ENCODE results near the gene APBB1IP.
"Not testable (repeated sequence)": the region's sequence is repeated elsewhere in the genome, so short reads cannot be mapped to it uniquely, and the experiment has no call there.

The APBB1IP gene

DNA sequence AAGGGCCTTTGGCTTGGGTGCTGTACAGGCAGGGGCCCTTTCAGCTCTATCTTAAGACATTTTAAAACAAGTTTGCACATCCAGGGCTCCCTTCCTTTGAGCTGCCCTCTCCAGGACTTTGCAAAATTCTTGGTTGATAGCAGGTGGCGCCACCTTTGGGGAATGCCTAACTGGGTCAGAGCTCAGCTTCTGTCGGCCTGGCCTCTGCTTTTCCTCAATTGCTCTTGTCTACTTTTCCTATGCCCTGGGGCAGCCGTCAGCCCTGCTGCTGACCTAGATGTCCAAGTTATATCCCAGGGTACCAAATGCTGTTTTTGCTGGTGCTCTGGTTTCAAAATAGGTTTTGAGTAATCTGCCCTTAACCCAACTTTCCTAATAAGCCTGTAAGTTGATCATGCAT lies 65.8 kb downstream of the APBB1IP start:
- no peak for DNase-seq (ENCODE audit: low spot score)
- ChIA-PET POLR2A (ENCODE audit: low non-redundant PET) (no interaction called here), CTCF (no interaction called here)
- TF ChIP-seq, protein P1, sequence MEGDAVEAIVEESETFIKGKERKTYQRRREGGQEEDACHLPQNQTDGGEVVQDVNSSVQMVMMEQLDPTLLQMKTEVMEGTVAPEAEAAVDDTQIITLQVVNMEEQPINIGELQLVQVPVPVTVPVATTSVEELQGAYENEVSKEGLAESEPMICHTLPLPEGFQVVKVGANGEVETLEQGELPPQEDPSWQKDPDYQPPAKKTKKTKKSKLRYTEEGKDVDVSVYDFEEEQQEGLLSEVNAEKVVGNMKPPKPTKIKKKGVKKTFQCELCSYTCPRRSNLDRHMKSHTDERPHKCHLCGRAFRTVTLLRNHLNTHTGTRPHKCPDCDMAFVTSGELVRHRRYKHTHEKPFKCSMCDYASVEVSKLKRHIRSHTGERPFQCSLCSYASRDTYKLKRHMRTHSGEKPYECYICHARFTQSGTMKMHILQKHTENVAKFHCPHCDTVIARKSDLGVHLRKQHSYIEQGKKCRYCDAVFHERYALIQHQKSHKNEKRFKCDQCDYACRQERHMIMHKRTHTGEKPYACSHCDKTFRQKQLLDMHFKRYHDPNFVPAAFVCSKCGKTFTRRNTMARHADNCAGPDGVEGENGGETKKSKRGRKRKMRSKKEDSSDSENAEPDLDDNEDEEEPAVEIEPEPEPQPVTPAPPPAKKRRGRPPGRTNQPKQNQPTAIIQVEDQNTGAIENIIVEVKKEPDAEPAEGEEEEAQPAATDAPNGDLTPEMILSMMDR (conservative IDR thresholded peaks at IDR 0.05; ENCODE audit: low read depth) = no peak
- no peak overlapping the region for H3K27ac ChIP-seq

DNA sequence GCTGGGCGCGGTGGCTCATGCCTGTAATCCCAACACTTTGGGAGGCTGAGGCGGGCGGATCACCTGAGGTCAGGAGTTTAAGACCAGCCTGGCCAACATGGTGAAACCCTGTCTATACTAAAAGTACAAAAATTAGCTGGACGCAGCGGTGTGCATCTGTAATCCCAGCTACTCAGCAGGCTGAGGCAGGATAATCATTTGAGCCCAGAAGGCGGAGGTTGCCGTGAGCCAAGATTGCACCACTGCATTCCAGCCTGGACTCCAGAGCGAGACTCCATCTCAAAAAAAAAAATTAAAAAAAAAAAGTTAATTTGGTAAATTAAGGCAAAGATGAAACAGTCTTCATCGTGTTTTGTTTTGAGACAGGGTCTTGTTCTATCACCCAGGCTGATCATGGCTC lies 66.3 kb downstream of the APBB1IP start:
- H3K27ac ChIP-seq; CTCF ChIA-PET; POLR2A ChIA-PET (ENCODE audit: low non-redundant PET); DNase-seq (ENCODE audit: low spot score): not testable (repeated sequence)

DNA sequence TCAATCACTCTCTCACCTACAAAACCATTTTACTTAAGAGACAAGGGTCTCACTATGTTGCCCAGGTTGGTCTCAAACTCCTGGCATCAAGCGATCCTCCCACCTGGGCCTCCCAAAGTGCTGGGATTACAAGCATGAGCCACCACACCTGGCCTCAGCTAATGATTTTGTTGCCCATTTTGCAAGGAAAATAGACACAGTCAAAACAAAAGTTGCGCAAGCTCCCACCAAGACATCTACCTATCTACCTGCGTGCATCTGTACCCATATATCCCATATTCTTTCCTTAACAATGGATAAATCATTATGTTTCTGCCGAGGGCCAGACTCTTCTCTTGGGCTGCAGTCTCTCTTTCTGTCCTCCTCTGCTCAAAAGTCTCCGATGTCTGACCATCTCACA lies 67.3 kb downstream of the APBB1IP start:
- TF ChIP-seq, protein P1 (conservative IDR thresholded peaks at IDR 0.05; ENCODE audit: low read depth) = no peak
- no peak overlapping the region for H3K27ac ChIP-seq
- ChIA-PET POLR2A (ENCODE audit: low non-redundant PET) (no interaction called here), CTCF (no interaction called here)
- no peak for DNase-seq (ENCODE audit: low spot score)

DNA sequence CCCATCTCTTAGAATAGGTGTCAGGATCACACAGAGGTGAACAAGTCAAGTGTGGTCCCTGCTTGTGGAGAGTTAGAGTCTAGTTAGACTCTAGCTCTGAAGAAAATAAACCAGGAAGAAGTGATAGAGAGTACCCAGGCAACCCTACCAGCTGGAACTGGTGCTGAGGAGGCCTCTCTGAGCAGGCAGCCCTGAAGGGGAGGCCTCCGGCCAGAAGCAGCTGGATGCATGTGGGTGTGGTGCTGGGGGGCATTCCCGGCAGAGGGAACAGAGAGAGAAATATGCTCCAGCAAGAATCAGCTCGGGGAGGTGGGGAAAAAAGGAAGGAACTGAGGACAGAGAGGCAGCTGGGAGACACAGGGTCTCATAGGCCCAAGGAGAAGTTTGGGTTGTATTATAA lies 68.6 kb downstream of the APBB1IP start:
- no peak overlapping the region for H3K27ac ChIP-seq
- TF ChIP-seq, protein P1 (conservative IDR thresholded peaks at IDR 0.05; ENCODE audit: low read depth) = no peak
- ChIA-PET CTCF (no interaction called here), POLR2A (ENCODE audit: low non-redundant PET) (no interaction called here)
- no peak for DNase-seq (ENCODE audit: low spot score)

DNA sequence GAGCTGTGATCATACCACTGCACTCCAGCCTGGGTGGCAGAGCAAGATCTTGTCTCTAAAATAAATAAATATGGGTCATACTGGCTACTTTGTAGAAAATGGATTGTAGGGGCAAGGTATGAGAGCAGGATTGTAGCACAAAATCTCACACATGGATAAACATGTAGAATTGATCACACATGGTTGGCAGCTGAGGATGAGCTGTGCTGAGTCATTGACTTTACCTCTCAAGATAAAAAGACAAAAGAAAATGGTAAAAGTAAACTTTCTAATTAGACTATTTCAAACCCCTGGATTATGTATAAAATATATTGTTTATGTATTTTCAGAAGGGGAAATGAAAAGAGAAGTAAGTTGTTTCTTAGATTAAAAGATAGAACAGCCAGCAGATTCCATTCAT lies 69.3 kb downstream of the APBB1IP start:
- POLR2A ChIA-PET (ENCODE audit: low non-redundant PET) = no interaction called here
- no peak for DNase-seq (ENCODE audit: low spot score)
- TF ChIP-seq, protein P1 (conservative IDR thresholded peaks at IDR 0.05; ENCODE audit: low read depth) = no peak
- no peak overlapping the region for H3K27ac ChIP-seq
- CTCF ChIA-PET = no interaction called here

DNA sequence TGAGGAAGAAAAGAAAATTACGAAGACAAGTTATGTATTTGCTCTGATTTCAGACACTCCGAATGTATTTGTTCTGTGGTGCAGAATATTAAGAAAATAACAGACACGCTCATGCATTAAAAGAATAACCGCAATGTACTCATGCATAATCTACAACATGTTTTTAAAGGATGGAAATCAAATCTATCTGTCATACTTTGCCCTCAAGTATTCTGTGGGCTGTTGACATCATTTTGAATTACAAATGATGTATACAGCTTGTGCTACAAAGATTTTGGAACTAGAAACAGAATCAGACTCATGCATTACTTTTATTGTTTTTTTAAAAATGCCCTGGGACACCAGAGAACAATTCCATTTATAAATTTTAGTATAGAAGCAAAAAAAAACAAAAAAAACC lies 69.9 kb downstream of the APBB1IP start:
- no peak for DNase-seq (ENCODE audit: low spot score)
- TF ChIP-seq, protein P1 (conservative IDR thresholded peaks at IDR 0.05; ENCODE audit: low read depth) = no peak
- no peak overlapping the region for H3K27ac ChIP-seq
- ChIA-PET POLR2A (ENCODE audit: low non-redundant PET) (interaction anchor here (0.7 kb wide), 1 partner anchor 11 kb away, joined by 4 read pairs; no protein-coding TSS in a partner anchor), CTCF (interaction anchor here (0.7 kb wide), 1 partner anchor 1427 kb away, joined by 5 read pairs; no protein-coding TSS in a partner anchor)

DNA sequence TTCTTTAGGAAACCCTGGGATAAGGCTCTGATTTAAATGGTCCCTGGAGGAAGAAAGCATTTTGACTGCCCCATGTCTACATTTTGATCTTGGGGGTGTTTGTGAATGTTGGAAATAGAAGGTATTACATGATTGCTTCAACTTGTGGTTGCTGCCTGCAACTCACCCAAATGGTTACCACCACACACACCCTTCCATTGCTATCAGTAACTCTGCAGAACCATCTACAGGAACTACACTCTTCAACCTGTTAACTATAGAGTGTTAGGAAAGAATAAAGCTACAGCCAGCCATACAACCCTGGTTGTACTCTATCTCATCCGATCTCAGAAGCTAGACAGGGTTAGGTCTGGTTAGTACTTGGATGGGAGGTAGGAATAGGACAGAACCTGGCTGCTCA lies 71.2 kb downstream of the APBB1IP start:
- no peak for DNase-seq (ENCODE audit: low spot score)
- TF ChIP-seq, protein P1 (conservative IDR thresholded peaks at IDR 0.05; ENCODE audit: low read depth) = no peak
- ChIA-PET POLR2A (ENCODE audit: low non-redundant PET) (no interaction called here), CTCF (no interaction called here)
- no peak overlapping the region for H3K27ac ChIP-seq

Measured in RWPE1 (cell line).